Measurements from ENCODE around the gene TMEM107.

The TMEM107 gene

GRCh38 chr17:8138374-8138671 is 37.9 kb downstream of the TMEM107 start:
- no peak for TF ChIP-seq SIN3A (IDR thresholded peaks at IDR 0.05; ENCODE audit: borderline replicate concordance, insufficient read depth, low read length)
- no peak for TF ChIP-seq TAF1 (IDR thresholded peaks at IDR 0.05; ENCODE audit: borderline replicate concordance, insufficient read depth, low read length)
- no peak for TF ChIP-seq REST (IDR thresholded peaks at IDR 0.05; ENCODE audit: insufficient read depth in 1 of 2, low read depth in 2 of 2, low read length in 2 of 2)
- TF ChIP-seq POLR2AphosphoS5 (IDR thresholded peaks at IDR 0.05; ENCODE audit: low read depth, low read length): no peak
- TF ChIP-seq FOXP2 (optimal IDR thresholded peaks at IDR 0.05; ENCODE audit: borderline replicate concordance, extremely low read depth, extremely low read length, insufficient read depth): no peak

- TF ChIP-seq TAF1 (IDR thresholded peaks at IDR 0.05; ENCODE audit: borderline replicate concordance, insufficient read depth, low read length): no peak
- TF ChIP-seq REST (IDR thresholded peaks at IDR 0.05; ENCODE audit: insufficient read depth in 1 of 2, low read depth in 2 of 2, low read length in 2 of 2): no peak
- no peak for TF ChIP-seq SIN3A (IDR thresholded peaks at IDR 0.05; ENCODE audit: borderline replicate concordance, insufficient read depth, low read length)
- no peak for TF ChIP-seq FOXP2 (optimal IDR thresholded peaks at IDR 0.05; ENCODE audit: borderline replicate concordance, extremely low read depth, extremely low read length, insufficient read depth)
- TF ChIP-seq POLR2AphosphoS5 (IDR thresholded peaks at IDR 0.05; ENCODE audit: low read depth, low read length): no peak
These were observed 38.4 kb downstream of the TMEM107 start for GRCh38 chr17:8137645-8138373.

GRCh38 chr17:8133941-8134340 is 42.2 kb downstream of the TMEM107 start:
- TF ChIP-seq POLR2AphosphoS5 (IDR thresholded peaks at IDR 0.05; ENCODE audit: low read depth, low read length) (no peak), FOXP2 (optimal IDR thresholded peaks at IDR 0.05; ENCODE audit: borderline replicate concordance, extremely low read depth, extremely low read length, insufficient read depth) (no peak), REST (IDR thresholded peaks at IDR 0.05; ENCODE audit: insufficient read depth in 1 of 2, low read depth in 2 of 2, low read length in 2 of 2) (no peak), SIN3A (IDR thresholded peaks at IDR 0.05; ENCODE audit: borderline replicate concordance, insufficient read depth, low read length) (no peak)

- TF ChIP-seq TAF1 (IDR thresholded peaks at IDR 0.05; ENCODE audit: borderline replicate concordance, insufficient read depth, low read length): no peak
- TF ChIP-seq REST (IDR thresholded peaks at IDR 0.05; ENCODE audit: insufficient read depth in 1 of 2, low read depth in 2 of 2, low read length in 2 of 2): no peak
- no peak for TF ChIP-seq FOXP2 (optimal IDR thresholded peaks at IDR 0.05; ENCODE audit: borderline replicate concordance, extremely low read depth, extremely low read length, insufficient read depth)
- TF ChIP-seq POLR2AphosphoS5 (IDR thresholded peaks at IDR 0.05; ENCODE audit: low read depth, low read length): no peak
- TF ChIP-seq SIN3A (IDR thresholded peaks at IDR 0.05; ENCODE audit: borderline replicate concordance, insufficient read depth, low read length): no peak
These were observed 42.8 kb downstream of the TMEM107 start for GRCh38 chr17:8133399-8133798.
